ENCODE results near the gene PHF20.
"Not testable (repeated sequence)": the region's sequence is repeated elsewhere in the genome, so short reads cannot be mapped to it uniquely, and the experiment has no call there.

PHF20 gene

GRCh38 chr20:35981969-35982368, 210.2 kb downstream of the PHF20 start:
- intact Hi-C loops (cut with DNase I) = no loop called here
- no peak for DNase-seq

GRCh38 chr20:35984382-35984781, 212.6 kb downstream of the PHF20 start:
- intact Hi-C loops (cut with DNase I) = no loop called here
- DNase-seq = no peak

DNA sequence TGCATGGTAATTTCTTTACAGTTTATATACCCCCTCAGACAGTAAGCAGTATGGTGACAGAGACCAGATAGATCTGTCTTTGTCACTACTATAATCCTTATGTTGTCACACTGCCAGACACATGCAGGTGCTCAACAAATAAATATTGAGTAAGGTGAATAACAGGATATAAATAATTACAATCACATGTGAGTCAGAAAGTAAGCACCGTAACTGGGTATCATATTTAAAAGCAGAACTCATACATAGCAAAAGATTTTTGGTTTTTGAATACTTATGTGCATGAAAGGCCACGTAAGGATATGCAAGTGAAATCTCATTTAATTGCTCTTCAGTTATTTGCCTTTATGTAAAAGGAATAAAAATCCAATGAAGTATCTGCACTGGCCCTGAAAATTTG, 214.0 kb downstream of the PHF20 start:
- intact Hi-C loops (cut with DNase I) = no loop called here
- no peak for DNase-seq

GRCh38 chr20:35988910-35989463, 217.2 kb downstream of the PHF20 start:
- intact Hi-C loops (cut with DNase I) = no loop called here

GRCh38 chr20:35991142-35991771, 219.4 kb downstream of the PHF20 start:
- intact Hi-C loops (cut with DNase I) = loop anchor here (10.0 kb wide), 2 partner anchors 54 to 204 kb away; no protein-coding TSS in a partner anchor
- peak in 25 of 42 donors; percentile 7 to 61 (median 27) for DNase-seq

More at GRCh38 chr20:35988910-35989463, 217.2 kb downstream of the PHF20 start:
- no peak for DNase-seq

DNA sequence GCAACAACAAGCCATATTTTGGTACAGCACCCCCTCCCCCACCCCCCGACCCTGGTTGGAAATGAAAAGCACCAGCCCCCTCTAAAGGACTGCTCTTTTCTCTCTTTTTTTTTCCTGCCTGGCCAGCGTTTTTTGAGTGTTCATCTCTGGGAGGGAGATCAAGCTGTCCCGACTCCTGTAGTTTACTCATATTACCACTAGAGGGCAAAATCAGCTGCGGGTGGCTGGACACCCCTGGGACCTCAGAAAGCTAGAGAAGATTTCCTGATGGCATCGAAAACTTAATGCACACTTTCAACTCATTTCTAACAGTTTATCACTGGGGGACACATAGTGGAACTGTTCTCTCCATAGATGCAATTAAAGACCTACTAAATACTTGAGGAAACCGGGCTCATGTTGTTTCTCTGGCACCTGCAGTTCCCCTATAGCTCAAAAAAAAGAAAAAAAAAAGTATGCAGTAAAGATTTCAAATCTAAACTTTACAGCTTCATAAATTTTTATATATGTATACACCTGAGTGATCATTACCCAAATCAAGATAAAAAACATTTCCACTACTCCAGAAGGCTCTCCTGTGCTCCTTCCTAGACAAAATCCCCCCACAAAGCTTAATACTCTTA, 221.0 kb downstream of the PHF20 start:
- DNase-seq = peak in 39 of 42 donors; percentile 9 to 84 (median 55)
- intact Hi-C loops (cut with DNase I) = loop anchor here (10.0 kb wide), 2 partner anchors 52 to 202 kb away; no protein-coding TSS in a partner anchor

- peak; percentile 72 to 92 (median 85) for DNase-seq
- intact Hi-C loops (cut with DNase I) = loop anchor here (2.0 to 10.0 kb wide), 3 partner anchors 50 to 200 kb away; no protein-coding TSS in a partner anchor
These were observed 223.2 kb downstream of the PHF20 start for GRCh38 chr20:35994994-35995453.

- DNase-seq = not testable (repeated sequence)
- intact Hi-C loops (cut with DNase I) = loop anchor here (10.0 kb wide), 2 partner anchors 48 to 198 kb away; no protein-coding TSS in a partner anchor
These were observed 224.7 kb downstream of the PHF20 start for GRCh38 chr20:35996492-35996891.

Measured in head of caudate nucleus (tissue), 42 donors.